Loucy (cell line): ENCODE data around the gene RCAN3.

Source experiments
- EZH2phosphoT487 ChIP-seq: fragments of 200-600 bp; IDR thresholded peaks from 2 replicates; pipeline ENCODE4 v1.6.1; 2018; ENCODE audit warnings: antibody characterized with exemption, mild to moderate bottlenecking, moderate library complexity, borderline replicate concordance
- TF ChIP-seq, protein P1 (sequence below): fragments of 200-600 bp; sonication (generic); conservative IDR thresholded peaks from 2 replicates; pipeline ENCODE4 v1.5.1; 2014; ENCODE audit warnings: mild to moderate bottlenecking, antibody characterized with exemption, low read length

DNA sequence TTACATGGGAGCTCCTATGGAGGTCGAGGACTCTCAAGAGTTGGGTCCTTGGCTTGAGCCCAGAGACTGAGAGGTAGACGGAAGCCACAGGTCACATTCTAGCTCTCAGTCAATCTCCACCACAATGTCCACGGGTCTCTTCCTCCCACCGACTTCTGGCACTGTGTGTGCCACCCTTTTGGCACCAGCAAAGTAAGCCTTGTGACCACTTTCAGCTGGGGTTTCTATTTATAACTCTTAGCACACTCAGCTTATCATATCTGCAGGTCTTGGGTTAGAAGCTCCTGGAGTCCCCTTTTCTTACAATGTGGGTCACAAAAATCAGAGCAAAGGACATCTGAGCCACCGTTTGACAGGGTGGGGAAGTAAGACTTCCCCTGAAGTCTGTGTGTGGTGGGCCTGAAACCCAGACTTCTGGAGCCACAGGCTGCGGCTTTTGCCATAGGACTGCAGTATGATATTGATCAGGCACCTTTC is 81.6 kb downstream of the RCAN3 start:
- TF ChIP-seq, protein P1, sequence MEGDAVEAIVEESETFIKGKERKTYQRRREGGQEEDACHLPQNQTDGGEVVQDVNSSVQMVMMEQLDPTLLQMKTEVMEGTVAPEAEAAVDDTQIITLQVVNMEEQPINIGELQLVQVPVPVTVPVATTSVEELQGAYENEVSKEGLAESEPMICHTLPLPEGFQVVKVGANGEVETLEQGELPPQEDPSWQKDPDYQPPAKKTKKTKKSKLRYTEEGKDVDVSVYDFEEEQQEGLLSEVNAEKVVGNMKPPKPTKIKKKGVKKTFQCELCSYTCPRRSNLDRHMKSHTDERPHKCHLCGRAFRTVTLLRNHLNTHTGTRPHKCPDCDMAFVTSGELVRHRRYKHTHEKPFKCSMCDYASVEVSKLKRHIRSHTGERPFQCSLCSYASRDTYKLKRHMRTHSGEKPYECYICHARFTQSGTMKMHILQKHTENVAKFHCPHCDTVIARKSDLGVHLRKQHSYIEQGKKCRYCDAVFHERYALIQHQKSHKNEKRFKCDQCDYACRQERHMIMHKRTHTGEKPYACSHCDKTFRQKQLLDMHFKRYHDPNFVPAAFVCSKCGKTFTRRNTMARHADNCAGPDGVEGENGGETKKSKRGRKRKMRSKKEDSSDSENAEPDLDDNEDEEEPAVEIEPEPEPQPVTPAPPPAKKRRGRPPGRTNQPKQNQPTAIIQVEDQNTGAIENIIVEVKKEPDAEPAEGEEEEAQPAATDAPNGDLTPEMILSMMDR = no peak
- TF ChIP-seq EZH2phosphoT487 = no peak
